PC-9 (cell line): ENCODE results near the gene ALKBH6. TPM values are rescaled to one million over a fixed set of nuclear protein-coding genes. Genes with fewer than 3 reads are reported as not detected.

Source experiments
- BruUV-seq: library from RNA; stranded (reverse); fragments of 400-500 nt; replicated peaks from 2 replicates; lab custom pipeline; 2021; lab: Mats Ljungman, UMichigan
- CTCF ChIA-PET: fragments of 300-600 bp; sonication (Branson Sonifier 250); formaldehyde crosslinking; loops from one replicate; lab custom pipeline; 2022; ENCODE audit warnings: antibody characterized with exemption; lab: Charles Lee
- POLR2A ChIA-PET: fragments of 300-600 bp; sonication (Branson Sonifier 250); formaldehyde crosslinking; loops from one replicate; lab custom pipeline; 2022; ENCODE audit warnings: antibody characterized with exemption; ENCODE audit not compliant: unreplicated experiment; lab: Charles Lee
- DNase-seq, 2 experiments: peaks; one replicate each; pipeline versions ENCODE4 v3.0.0 to v3.0.0-alpha.2; 2015 to 2022; ENCODE audit warnings: mixed read lengths in 1 of 2
- H2AFZ ChIP-seq: fragments of 200-600 bp; sonication (generic); 2 replicates; pipeline ENCODE4 v1.8.1; 2017; ENCODE audit warnings: antibody characterized with exemption
- H3F3A ChIP-seq: fragments of 200-600 bp; sonication (generic); 2 replicates; pipeline ENCODE4 v1.8.1; 2017; ENCODE audit warnings: antibody characterized with exemption, mild to moderate bottlenecking, low read depth; ENCODE audit not compliant: insufficient read depth
- H3K27ac ChIP-seq: fragments of 200-600 bp; sonication (generic); 2 replicates; pipeline ENCODE4 v1.6.1; 2016; ENCODE audit warnings: mixed run types
- H3K27me3 ChIP-seq: fragments of 200-600 bp; sonication (generic); 2 replicates; pipeline ENCODE4 v1.6.1; 2016; ENCODE audit warnings: low read depth, mixed run types; ENCODE audit not compliant: insufficient read depth
- H3K36me3 ChIP-seq: fragments of 200-600 bp; sonication (generic); 2 replicates; pipeline ENCODE4 v1.6.1; 2016; ENCODE audit warnings: low read depth, mixed run types
- H3K4me1 ChIP-seq: fragments of 200-600 bp; sonication (generic); replicated peaks from 2 replicates; pipeline ENCODE4 v1.6.1; 2016; ENCODE audit warnings: mixed run types; ENCODE audit not compliant: insufficient read depth
- H3K4me2 ChIP-seq: fragments of 200-600 bp; sonication (generic); 2 replicates; pipeline ENCODE4 v1.6.1; 2017; ENCODE audit warnings: mixed run types
- H3K4me3 ChIP-seq: fragments of 200-600 bp; sonication (generic); 2 replicates; pipeline ENCODE4 v1.6.1; 2016; ENCODE audit warnings: mixed run types
- H3K79me2 ChIP-seq: fragments of 200-600 bp; sonication (generic); 2 replicates; pipeline ENCODE4 v1.6.1; 2017; ENCODE audit warnings: low read depth, mixed run types
- H3K9me2 ChIP-seq: fragments of 200-600 bp; sonication (generic); 2 replicates; pipeline ENCODE4 v1.8.1; 2017; ENCODE audit warnings: mild to moderate bottlenecking; ENCODE audit not compliant: insufficient read depth
- H3K9me3 ChIP-seq: fragments of 200-600 bp; sonication (generic); 2 replicates; pipeline ENCODE4 v1.8.1; 2016; ENCODE audit warnings: low read depth; ENCODE audit not compliant: insufficient read depth
- H4K20me1 ChIP-seq: fragments of 200-600 bp; sonication (generic); 2 replicates; pipeline ENCODE4 v1.8.1; 2017; ENCODE audit not compliant: insufficient read depth
- EZH2 ChIP-seq: fragments of 200-600 bp; sonication (generic); IDR thresholded peaks from 2 replicates; pipeline ENCODE4 v1.8.0; 2017; ENCODE audit warnings: antibody characterized with exemption, low read depth
- intact Hi-C: fragments of 100-400 bp; cut with micrococcal nuclease; formaldehyde crosslinking; loops from one replicate; pipeline ENCODE4 v1.10.0; 2022; ENCODE audit not compliant: unreplicated experiment
- total RNA-seq: library from RNA; stranded (reverse); gene quantifications from 2 replicates; pipeline ENCODE4 v1.2.3, GENCODE V29; 2021
- TF ChIP-seq, protein P1 (sequence below): fragments of 200-600 bp; sonication (generic); conservative IDR thresholded peaks from 2 replicates; pipeline ENCODE4 v1.6.1; 2017; ENCODE audit warnings: mixed run types, antibody characterized with exemption, mild to moderate bottlenecking, moderate library complexity

The ALKBH6 gene
- total RNA-seq, 1 experiment from 2014 or later, result 55.1 TPM

DNA sequence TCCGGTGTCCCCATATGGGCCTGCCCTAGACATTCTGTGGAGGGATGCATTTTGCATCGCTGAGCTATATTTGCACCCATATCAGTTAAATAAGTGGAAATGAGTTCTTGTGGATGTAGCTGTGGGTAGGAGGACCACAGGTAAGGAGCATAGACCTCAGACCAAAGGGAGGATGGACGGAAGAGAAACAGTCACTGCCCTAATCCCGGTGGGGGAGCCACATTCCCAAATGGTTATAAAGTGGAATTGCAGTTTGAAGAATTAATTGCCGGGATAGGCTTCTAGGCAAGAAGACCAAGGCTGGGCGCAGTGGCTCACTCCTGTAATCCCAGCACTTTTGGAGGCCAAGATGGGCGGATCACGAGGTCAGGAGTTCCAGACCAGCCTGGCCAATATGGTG is 17.2 kb downstream of the ALKBH6 start:
- H3F3A ChIP-seq, result no peaks in the 10 kb centered on the region
- TF ChIP-seq EZH2, result no peak
- TF ChIP-seq, protein P1, sequence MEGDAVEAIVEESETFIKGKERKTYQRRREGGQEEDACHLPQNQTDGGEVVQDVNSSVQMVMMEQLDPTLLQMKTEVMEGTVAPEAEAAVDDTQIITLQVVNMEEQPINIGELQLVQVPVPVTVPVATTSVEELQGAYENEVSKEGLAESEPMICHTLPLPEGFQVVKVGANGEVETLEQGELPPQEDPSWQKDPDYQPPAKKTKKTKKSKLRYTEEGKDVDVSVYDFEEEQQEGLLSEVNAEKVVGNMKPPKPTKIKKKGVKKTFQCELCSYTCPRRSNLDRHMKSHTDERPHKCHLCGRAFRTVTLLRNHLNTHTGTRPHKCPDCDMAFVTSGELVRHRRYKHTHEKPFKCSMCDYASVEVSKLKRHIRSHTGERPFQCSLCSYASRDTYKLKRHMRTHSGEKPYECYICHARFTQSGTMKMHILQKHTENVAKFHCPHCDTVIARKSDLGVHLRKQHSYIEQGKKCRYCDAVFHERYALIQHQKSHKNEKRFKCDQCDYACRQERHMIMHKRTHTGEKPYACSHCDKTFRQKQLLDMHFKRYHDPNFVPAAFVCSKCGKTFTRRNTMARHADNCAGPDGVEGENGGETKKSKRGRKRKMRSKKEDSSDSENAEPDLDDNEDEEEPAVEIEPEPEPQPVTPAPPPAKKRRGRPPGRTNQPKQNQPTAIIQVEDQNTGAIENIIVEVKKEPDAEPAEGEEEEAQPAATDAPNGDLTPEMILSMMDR, result no peak
- H3K4me2 ChIP-seq, result peak overlapping the region; percentile 92
- intact Hi-C loops, result loop anchor here (5.0 to 10.0 kb wide), 2 partner anchors 131 to 252 kb away; partner anchors contain the start of genes IGFLR1, LIN37, PSENEN and U2AF1L4
- DNase-seq, result no peak
- H3K36me3 ChIP-seq, result no peaks in the 10 kb centered on the region
- H3K9me2 ChIP-seq, result no peaks in the 10 kb centered on the region
- BruUV-seq, result no TSS peak
- no peak overlapping the region for H2AFZ ChIP-seq
- no peaks in the 10 kb centered on the region for H3K27me3 ChIP-seq
- peaks cover 8% of the 10 kb centered on the region; the same call in 1 of the 2 replicates for H3K4me1 ChIP-seq
- H3K9me3 ChIP-seq, result no peaks in the 10 kb centered on the region
- POLR2A ChIA-PET, result interaction anchor here (0.6 kb wide), 2 partner anchors 12 to 687 kb away, joined by 3 to 5 read pairs; partner anchors contain the start of gene SYNE4
- CTCF ChIA-PET, result no interaction called here
- peaks cover 11% of the 10 kb centered on the region; the same call in 1 of the 2 replicates for H4K20me1 ChIP-seq
- no peak overlapping the region for H3K4me3 ChIP-seq
- peaks cover 21% of the 10 kb centered on the region for H3K79me2 ChIP-seq
- H3K27ac ChIP-seq, result no peak overlapping the region

DNA sequence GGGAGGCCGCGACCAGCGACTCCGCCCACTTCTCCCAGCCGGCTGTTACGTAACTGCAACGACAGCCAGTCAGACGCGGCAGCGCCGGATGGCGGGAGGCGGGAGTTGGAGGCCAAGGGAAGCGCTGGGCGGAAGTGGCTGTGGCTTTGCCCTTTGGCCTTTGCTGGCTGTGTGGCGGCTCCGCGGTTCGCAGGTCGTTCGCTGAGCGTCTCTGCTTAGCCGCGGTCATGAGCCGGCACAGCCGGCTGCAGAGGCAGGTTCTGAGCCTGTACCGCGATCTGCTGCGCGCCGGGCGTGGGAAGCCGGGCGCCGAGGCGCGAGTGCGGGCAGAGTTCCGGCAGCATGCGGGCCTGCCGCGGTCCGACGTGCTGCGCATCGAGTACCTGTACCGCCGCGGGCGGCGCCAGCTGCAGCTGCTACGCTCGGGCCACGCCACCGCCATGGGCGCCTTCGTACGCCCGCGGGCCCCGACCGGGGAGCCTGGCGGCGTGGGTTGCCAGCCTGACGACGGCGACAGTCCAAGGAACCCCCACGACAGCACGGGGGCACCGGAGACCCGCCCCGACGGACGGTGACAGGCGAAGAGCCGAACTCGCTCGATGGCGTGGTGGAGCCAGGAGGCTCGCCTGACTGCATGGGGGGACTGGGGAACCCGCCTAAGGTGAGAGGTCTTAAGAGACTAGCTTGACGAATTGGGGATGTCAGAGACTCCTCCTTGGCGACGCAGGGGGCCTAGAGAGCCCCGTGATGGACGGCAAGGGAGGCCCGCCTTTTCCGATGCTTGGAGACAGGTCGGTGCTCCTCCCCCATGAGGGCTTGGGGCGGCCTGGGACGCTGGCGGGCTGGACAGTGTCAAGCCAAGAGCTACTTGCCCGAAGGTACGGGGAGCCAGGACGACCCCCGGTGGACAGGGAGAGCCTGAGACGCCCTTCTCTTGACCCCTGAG is 18.7 kb downstream of the ALKBH6 start, which contains the start of gene SDHAF1:
SDHAF1 (plus strand) TSS at position 141 of the 946 bp plus-strand sequence; CDS start at position 228, 87 bp downstream.
- no peak for TF ChIP-seq EZH2
- TF ChIP-seq, protein P1, result no peak
- Histone ChIP-seq H3K4me2 (peak within 1 kb of the TSS; percentile 92), H4K20me1 (peaks cover 11% of the 10 kb centered on the region; the same call in 1 of the 2 replicates), H3K4me1 (peaks cover 8% of the 10 kb centered on the region; the same call in 1 of the 2 replicates), H3K9me2 (no peaks in the 10 kb centered on the region), H3K36me3 (no peaks in the 10 kb centered on the region), H3K27ac (0 out of 2 replicates have a peak within 1 kb of the TSS, but pooled peaks have one; percentile 23), H3K27me3 (no peaks in the 10 kb centered on the region), H3K4me3 (peak within 1 kb of the TSS; percentile 97), H3K79me2 (peaks cover 21% of the 10 kb centered on the region), H3F3A (no peaks in the 10 kb centered on the region), H3K9me3 (no peaks in the 10 kb centered on the region), H2AFZ (peak within 1 kb of the TSS; percentile 99)
- ChIA-PET CTCF (interaction anchor here (0.7 kb wide), 1 partner anchor 46 kb away, joined by 3 read pairs; no protein-coding TSS in a partner anchor), POLR2A (interaction anchor here (0.5 to 0.7 kb wide), 3 partner anchors 12 to 1318 kb away, joined by 4 to 6 read pairs (median 5); partner anchors contain the start of genes PSENEN, SCGB2B2 and U2AF1L4)
- no TSS peak for BruUV-seq
- intact Hi-C loops, result loop anchor here (5.0 to 10.0 kb wide), 2 partner anchors 132 to 251 kb away; partner anchors contain the start of genes IGFLR1, LIN37, PSENEN and U2AF1L4
- DNase-seq, result peak; percentile 86 to 93
